Esophagus muscularis mucosa (tissue), 4 donors: ENCODE data around the gene CNTNAP2.

Experiments
- CTCF ChIP-seq, 3 experiments: fragments of 200-600 bp in 2 of 3; fragments of 450-650 bp in 1 of 3; sonication (generic) in 2 of 3; IDR thresholded peaks; one replicate each; pipeline ENCODE4 v1.5.1; 2017 to 2019; ENCODE audit warnings: antibody characterized with exemption in 3 of 3, mild to moderate bottlenecking in 2 of 3, moderate library complexity in 1 of 3
- EP300 ChIP-seq: sonication (generic); formaldehyde crosslinking; IDR thresholded peaks from one replicate; pipeline ENCODE4 v1.6.1; 2017; ENCODE audit warnings: antibody characterized with exemption
- POLR2A ChIP-seq: fragments of 450-650 bp; IDR thresholded peaks from one replicate; pipeline ENCODE4 v1.6.1; 2017; ENCODE audit warnings: antibody characterized with exemption, moderate library complexity, mild to moderate bottlenecking, low read depth
- POLR2AphosphoS5 ChIP-seq, 2 donors: sonication (generic); formaldehyde crosslinking; IDR thresholded peaks; one replicate each; pipeline ENCODE4 v1.6.1; 2017; ENCODE audit warnings: antibody characterized with exemption in 2 of 2

- TF ChIP-seq CTCF (IDR thresholded peaks at IDR 0.05) (no peak), POLR2AphosphoS5 (IDR thresholded peaks at IDR 0.05) (no peak), POLR2A (no peak), EP300 (no peak)
Observed at GRCh38 chr7:146993764-146994163, 877.2 kb downstream of the CNTNAP2 start.
